ENCODE data around the gene LMNA.

DNA sequence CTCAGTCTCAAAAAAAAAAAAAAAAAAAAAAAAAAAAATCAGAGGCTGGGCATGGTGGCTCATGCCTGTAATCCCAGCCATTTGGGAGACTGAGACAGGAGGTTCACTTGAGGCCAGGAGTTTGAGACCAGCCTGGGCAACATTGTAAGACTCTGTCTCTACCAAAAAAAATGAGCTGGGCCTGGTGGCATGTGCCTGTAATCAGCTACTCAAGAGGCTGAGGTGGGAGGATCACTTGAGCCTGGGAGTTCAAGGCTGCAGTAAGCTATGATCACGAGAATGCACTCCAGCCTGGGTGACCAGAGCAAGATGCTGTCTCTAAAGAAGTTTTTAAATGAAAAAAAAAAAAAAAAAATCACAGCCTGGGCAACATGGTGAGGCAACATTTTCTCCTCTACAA is 49.2 kb downstream of the LMNA start:
- TF ChIP-seq, protein P1, sequence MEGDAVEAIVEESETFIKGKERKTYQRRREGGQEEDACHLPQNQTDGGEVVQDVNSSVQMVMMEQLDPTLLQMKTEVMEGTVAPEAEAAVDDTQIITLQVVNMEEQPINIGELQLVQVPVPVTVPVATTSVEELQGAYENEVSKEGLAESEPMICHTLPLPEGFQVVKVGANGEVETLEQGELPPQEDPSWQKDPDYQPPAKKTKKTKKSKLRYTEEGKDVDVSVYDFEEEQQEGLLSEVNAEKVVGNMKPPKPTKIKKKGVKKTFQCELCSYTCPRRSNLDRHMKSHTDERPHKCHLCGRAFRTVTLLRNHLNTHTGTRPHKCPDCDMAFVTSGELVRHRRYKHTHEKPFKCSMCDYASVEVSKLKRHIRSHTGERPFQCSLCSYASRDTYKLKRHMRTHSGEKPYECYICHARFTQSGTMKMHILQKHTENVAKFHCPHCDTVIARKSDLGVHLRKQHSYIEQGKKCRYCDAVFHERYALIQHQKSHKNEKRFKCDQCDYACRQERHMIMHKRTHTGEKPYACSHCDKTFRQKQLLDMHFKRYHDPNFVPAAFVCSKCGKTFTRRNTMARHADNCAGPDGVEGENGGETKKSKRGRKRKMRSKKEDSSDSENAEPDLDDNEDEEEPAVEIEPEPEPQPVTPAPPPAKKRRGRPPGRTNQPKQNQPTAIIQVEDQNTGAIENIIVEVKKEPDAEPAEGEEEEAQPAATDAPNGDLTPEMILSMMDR (conservative IDR thresholded peaks at IDR 0.05 in 1 of 2, IDR thresholded peaks at IDR 0.05 in 1 of 2; ENCODE audit: extremely low read depth in 1 of 2, insufficient read depth in 1 of 2, low read depth in 1 of 2, low read length in 2 of 2): no peak
- TF ChIP-seq EZH2 (IDR thresholded peaks at IDR 0.05; ENCODE audit: borderline replicate concordance, low read length): no peak

All from mammary epithelial cell (primary cell).